Activated CD4-positive, alpha-beta T cell treated with anti-CD3 and anti-CD28 coated beads, Interleukin-2, Interleukin-4, amounts not matched to agents 100 ng/mL and 50 ng/mL, durations not matched to agents 16 hours and 8 hours (primary cell): Measurements from ENCODE around the gene MSLN.
A peak's percentile ranks its signal among the peaks of the same experiment; 100 is the strongest.

Experiments
- DNase-seq: peaks from one replicate; pipeline ENCODE4 v3.0.0-alpha.2; 2020; ENCODE audit warnings: low spot score

MSLN gene

DNA sequence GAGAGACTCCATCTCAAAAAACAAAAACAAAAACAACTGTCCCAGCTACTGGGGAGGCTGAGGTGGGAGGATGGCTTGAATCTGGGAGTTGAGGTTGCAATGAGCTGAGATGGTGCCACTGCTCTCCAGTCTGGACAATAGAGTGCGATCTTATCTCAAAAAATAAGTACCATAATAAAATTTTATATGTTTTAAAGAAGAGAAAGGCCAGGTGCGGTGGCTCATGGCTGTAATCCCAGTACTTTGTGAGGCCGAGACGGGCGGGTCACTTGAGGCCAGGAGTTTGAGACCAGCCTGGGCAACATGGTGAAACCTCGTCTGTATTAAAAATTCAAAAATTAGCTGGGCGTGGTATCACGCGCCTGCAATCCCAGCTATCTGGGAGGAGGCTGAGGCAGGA lies 16.3 kb downstream of the MSLN start:
- no peak for DNase-seq

DNA sequence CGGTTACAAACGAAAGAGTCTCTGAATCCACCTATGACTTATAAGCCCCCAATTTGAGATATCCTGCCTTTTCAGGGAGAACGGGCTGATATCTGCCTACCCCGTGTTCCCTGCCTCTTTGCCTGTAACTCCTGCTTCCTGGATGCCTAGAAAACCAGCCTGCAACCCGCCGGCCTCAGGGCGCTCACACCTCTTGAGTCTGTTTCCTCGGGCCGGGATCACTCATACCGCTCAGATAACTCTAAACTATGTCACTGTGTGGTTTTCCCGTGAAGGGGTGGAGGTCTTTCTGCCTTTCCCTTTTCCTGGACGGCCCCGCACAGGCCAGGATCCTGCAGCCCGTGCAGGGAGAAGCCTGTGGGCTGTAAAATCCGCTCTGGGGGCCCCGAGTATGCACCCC lies 17.3 kb downstream of the MSLN start:
- DNase-seq = no peak

DNA sequence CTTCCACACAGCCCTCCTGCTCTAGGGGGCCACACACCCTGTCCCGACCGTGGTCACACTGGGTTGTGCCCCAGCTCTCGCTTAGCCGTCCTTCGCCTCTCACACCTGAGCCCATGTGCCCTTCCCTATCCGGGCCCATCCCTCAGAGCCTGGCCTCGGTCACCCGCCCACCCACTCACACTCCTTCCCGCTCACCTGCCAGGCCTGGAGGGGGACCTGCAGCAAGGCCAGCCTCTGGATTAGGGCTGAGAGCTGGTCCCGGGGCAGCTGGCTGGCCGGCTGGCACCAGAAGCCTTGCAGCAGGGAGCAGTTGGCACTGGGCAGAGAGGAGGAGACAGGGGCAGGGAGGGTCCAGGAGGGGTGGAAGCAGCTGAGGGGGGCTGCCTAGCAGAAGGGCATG lies 17.9 kb downstream of the MSLN start:
- DNase-seq = no peak

DNA sequence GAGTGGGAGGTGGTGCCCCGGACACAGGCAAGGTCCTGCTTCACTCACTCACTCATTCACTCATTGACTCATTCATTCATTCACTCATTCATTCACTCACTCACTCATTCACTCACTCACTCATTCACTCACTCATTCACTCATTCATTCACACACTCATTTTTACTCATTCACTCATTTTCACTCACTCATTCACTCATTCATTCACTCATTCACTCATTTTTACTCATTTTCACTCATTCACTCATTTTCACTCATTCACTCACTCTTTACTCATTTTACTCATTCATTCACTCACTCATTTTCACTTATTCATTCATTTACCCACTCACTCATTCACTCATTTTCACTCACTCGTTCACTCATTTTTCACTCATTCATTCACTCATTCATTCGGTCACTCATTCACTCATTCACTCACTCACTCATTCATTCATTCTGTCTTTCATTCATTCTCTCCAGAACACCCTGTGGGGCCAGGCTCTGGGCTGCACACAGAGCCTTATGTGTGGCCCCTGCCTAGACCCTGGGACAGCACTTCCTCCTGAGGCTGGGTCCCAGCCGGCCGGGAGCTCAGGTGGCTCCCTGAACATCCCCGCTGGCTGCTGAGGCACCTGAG lies 18.5 kb downstream of the MSLN start:
- no peak for DNase-seq

DNA sequence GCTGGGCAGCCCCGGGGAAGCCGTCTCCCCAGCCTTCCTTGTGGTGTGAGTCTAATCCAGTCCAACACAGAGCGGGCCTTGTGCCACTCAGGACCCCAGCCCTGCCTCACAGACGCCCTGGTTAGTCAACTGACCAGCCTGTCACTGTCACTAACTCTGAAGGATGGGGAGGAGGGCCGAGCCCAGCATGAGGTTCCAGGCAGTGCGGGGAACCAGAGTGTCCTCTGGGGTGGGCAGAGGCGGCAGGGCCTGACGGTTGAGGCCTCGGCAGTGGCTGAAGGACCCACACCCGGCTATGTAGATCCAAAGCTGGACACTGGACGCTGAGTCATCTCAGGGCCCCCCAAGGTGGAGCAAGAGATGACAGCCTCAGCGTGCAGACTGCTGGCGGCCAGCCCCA lies 19.0 kb downstream of the MSLN start:
- no peak for DNase-seq

DNA sequence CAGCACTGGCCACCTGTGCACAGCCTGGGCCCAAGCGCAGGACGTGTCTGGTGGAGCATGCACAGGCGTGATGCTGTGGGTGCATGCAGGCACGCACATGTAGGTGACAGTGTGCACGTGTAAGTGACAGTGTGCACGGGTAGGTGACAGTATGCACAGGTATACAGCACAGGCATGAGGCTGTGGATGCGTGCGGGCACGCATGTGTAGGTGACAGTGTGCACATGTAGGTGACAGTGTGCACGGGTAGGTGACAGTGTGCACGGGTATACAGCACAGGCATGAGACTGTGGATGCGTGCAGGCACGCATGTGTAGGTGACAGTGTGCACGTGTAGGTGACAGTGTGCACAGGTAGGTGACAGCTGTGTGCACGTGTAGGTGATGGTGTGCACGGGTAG lies 19.8 kb downstream of the MSLN start:
- no peak for DNase-seq

DNA sequence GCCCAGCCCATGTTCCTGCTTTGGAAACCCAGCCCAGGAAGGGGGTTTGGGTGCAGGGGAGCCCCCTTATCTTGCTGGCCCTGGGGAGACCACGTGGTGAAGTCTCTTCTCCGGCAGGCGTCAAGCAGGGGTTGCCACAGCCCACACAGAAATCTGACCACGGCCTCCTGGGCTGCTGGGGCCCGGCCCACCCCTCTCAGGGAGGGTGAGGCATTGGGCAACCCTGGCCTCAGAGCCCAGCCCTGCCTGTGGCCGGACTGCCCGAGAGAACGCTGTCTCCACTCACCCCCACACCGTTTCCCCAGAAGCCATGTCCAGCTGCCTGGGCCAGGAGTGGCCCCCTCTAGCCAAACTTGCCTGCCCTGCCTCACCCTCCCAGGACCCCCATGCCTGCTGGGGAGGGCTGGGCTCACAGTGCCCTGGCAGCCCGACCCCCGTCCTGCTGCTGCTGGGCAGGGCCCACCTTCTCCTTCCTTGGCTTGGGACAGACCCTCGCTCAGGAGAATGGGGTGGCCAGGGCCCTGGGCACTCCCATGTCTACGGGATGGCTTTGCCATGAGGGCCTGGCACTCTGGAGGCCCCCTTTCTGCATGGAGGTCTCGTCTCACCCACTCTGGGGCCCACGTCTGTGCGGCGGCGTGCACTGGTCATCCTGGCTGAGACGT lies 20.9 kb downstream of the MSLN start:
- DNase-seq = no peak

DNA sequence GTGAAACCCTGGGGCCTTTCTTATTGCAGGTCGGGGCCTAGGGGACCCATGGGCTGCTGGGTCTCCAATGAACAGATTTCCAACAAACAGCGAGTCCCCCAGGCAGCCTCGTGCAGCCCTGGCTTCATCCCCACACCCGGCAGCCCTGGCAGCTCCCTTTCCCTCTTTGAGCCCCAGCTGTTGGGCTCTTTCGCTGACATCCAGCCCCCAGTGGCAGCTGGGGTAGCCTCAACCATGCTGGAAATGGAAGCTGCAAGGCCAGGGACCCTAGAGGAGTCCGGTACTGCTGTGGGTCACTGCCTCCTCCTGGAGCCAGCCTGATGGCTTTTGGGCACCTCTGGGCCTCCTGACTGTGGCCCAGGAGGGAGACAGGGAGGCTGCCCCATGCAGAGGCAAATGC lies 21.7 kb downstream of the MSLN start:
- DNase-seq = no peak

DNA sequence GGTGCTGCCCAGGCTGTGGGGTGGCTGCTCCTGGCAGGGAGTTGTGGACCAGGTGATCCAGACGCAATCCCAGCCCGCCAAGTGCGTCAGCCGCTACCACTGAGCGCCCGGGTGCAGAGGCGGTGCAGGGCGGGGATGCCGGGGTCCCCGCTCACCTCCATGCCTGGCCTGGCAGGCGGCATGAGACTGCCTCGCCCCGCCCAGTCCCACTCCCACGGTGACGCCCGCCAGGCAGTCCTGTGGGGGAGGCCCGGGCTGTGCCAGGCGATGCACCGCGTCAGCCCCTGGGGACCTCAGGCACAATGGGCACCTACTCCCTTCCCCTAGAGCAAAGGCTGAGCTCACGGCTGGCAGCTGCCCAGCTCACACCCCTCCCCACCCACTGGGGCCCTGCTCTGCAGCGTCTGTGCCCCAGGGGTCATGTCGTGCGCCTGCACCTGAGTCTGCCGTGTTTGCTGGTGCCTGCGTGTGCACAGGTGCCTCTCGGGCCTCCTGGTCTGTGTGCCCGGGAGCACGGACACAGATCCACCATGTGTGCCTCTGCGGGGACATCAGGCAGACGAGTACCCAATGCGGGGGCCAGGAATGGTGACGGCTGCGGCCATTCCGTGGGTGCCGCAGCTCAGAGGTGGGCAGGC lies 22.4 kb downstream of the MSLN start:
- no peak for DNase-seq

DNA sequence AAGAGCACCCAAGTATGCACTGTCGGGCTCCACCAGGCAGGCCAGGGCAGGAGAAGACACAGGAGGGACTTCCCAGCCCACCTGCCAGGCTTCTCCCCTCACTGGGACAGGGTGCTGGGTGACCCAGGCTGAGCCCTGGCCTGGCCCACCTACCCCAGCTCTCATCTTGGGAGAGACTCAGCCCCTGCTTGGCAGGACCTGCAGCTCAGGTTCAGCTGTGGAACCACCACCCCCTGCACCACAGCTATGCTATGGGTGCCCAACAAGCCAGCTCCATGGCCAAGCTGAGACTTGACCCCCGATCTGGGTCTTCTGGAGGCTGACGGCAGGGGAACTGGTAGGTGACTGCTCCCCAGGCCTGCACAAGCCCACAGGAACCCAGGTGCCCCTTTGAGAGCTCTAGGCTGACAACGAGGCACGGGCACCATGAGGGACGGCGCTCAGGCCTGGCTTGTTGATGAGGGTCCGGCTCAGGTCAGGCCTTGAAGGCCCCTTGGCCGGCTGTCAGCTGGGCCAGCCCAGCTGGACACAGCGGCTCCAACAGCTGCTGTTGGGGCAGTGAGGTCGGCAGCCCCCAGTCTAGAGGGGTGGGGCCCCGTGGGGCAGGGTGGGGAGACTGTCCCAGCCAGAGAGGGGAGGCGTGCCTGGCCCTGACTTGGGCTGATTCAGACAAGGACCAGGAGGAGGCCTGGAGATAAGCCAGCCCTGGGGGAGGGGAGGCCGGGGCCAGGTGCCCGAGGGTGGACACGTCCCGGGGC lies 23.0 kb downstream of the MSLN start:
- no peak for DNase-seq

DNA sequence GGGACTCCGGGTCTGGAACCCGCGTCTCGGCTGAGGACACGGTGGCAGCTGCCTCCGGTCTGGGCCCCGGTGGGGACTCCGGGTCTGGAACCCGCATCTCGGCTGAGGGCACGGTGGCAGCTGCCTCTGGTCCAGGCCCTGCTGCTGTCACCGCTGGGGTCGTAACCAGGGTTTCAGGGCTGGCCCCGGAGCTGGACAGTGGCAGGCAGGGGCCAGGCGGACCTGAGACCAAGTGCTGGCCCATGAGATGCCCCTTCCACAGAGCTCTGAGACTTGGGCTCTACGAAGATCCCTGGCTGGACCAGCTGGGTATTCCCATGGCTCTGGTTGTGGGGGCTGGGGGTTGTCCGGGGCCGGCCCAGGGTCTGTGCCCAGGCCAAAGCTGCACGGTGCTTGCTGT lies 23.9 kb downstream of the MSLN start:
- no peak for DNase-seq

DNA sequence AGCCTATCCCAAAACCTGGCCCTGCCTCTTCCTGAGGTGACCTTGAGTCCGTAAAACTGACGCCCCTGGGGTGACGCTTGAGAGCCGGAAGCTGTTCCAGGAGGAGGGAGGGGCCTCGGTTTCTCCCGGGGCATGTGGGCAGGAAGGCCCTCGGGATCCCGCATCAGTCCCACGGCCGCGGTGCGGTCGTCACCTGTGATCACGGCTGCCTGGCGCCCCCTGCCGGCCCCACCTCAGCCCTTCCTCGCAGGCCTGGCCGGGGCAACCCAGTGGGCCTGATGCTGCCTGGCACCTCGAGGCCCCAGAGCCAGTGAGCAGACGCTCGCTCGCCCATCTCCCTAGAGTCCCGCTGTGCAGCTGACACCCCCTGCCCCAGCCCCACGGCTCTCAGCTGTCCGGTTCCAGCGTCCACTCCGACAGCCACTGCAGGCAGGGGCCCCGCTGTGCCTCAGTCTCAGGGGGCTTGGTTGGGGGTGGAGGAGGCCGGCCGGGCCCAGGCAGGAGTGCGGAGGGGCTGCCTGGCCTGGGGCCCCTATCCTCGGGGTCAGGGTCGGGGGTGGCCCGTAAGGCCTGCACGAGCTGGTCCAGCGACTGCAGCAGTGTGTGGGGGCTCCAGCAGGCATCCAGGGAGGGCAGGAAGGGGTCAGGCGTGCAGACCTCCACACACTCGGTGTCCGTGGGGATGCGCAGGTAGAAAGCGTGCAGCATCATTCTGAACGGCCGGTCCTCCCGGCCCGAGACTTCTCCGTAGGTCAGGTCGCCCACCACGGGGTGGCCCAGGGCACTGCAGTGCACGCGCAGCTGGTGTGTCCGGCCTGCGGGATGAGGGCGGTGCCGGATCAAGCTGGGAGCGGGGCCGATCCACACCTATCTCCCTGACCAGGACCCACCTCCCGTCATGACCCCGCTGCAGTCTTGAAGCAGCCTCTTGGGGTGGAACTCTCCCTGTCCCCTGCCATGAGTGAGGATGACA lies 25.3 kb downstream of the MSLN start:
- peak; percentile 72 for DNase-seq

DNA sequence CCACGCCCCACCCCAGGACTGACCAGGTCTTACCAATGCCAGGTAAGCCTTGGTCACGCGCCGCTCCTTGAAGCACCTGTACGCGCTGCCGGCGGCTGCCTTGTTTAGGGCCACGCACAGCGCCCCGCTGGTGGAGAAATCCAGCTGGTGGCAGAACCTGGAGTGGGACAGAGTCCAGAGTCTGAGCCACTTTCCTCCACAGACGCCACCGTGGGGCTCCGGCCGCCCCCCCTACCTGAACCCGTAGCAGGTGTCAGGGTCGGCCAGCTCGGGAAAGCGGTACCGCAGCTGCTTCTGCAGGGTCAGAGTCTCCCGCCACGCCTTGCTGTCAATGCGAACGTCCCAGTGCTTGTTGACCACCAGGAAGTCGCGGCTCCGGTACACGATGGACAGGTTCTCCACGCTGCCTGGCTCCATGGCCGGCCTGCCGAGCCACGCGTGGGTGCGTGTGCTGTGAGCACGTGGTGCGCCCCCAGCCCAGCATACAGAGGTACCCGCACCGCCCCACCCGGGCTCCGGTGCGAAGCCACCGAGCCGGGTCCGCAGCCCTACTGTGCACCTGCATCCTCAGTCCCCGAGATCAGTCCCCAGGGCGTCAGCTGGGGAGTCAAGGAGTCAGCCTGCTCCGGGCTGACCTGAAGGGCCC lies 26.9 kb downstream of the MSLN start:
- DNase-seq = no peak

DNA sequence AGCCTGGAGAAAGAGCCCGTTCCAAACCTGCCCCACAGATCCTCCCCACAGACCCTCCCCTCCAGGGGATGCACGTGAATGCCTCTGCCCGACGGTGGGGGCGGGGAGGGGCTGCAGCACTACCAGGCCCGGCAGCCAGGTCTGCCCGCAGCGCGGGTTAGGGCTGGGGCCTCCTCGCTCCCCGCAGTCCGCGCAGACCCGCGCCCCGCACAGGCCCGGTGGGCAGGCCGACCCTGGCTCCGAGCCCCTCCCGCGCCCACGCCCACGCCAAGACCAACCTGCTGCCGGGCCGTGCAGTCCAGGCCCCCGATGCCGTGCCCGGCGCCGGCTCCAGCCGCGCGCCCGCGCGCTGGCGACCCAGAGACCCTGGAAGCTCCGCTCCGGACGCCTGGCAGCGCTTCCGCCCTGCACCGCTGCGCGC lies 27.5 kb downstream of the MSLN start, which contains the start of gene RPUSD1:
Gene RPUSD1, minus strand, starts transcription at position 404 of the 421 bp plus-strand sequence. CDS start 644 bp downstream, outside the sequence.
- no peak for DNase-seq

DNA sequence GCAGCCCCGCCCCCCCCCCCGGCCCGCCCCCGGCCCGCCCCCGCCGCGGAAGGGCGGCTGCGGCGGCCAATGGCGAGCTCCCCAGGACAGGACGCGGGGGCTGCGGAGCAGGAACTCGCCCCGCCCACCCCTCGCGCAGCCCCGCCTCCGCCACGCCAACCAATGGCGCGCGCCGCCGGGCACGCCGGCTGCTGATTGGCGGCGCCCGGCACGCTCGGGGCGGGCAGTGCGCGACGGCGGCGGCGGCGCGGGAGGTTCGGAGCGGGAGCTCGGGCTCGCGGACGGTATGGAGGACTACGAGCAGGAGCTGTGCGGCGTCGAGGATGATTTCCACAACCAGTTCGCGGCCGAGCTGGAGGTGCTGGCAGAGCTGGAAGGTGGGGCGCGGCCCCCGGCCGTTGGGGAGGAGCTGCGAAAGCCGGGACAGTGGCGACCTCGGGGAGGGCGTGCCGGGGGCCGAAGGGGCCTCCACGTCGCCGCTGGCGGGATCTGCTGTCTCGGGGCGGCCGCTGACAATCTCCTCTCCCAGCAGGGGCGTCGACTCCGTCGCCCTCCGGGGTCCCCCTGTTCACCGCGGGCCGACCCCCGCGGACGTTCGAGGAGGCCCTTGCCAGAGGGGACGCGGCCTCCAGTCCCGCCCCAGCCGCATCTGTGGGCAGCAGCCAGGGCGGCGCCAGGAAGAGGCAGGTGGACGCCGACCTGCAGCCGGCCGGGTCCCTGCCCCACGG lies 28.0 kb downstream of the MSLN start, which contains the start of gene CHTF18:
Gene CHTF18, plus strand, starts transcription at position 222 of the 728 bp plus-strand sequence. Its CDS starts 65 bp downstream, at position 287.
- DNase-seq = peak; percentile 93

DNA sequence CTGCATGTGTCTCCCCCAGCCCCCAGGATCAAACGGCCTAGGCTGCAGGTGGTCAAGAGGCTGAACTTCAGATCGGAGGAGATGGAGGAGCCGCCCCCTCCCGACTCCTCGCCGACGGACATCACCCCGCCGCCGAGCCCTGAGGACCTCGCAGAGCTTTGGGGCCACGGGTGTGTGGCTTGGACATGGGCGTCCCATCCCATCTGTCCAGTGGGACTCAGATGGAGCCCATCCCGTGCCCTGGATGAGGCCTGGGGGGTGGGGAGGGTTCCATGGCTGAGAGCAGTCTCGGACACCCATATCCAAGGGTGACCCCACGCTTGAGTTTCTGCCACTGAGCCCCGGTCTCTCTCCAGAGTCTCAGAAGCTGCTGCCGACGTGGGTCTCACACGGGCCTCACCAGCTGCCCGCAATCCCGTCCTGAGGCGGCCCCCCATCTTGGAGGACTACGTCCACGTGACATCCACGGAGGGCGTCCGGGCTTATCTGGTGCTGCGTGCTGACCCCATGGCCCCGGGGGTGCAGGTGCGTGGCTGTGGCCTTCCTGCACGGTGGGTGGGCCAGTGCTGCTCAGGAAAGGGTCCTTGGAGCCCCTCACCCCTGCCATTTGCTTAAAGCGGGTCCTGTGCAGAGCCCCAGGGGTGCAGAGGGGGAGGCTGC lies 28.8 kb downstream of the MSLN start:
- DNase-seq = no peak

DNA sequence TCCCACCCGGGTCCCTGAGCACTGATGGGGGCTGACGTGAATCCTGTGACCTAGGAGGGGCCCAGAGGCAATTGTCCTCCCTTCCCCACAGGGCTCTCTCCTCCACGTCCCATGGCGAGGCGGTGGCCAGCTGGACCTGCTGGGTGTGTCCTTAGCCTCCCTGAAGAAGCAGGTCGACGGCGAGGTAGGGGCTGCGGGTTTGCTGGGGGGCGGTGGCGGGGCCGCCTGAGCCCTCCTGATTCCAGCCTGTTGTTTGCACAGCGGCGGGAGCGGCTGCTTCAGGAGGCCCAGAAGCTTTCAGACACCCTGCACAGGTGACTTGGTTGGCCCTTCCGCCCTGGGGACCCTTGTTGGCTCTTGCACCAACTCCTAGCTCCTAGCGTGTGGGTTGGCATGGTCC lies 29.6 kb downstream of the MSLN start:
- DNase-seq = no peak

DNA sequence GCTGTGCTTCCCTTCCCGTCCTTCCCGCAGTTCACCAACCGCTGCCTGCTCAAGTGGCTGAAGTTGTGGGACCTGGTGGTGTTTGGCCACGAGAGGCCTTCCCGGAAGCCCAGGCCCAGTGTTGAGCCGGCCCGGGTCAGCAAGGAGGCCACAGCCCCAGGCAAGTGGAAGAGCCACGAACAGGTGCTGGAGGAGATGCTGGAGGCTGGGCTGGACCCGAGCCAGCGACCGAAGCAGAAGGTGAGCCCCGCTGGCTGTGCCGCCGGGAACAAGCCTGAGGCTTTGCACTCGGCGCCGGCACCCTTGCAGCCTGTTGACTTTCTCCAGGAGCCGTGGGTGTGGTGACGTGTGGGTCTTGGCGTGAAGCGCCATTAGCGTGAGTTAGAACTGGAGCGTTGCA lies 30.6 kb downstream of the MSLN start:
- no peak for DNase-seq

DNA sequence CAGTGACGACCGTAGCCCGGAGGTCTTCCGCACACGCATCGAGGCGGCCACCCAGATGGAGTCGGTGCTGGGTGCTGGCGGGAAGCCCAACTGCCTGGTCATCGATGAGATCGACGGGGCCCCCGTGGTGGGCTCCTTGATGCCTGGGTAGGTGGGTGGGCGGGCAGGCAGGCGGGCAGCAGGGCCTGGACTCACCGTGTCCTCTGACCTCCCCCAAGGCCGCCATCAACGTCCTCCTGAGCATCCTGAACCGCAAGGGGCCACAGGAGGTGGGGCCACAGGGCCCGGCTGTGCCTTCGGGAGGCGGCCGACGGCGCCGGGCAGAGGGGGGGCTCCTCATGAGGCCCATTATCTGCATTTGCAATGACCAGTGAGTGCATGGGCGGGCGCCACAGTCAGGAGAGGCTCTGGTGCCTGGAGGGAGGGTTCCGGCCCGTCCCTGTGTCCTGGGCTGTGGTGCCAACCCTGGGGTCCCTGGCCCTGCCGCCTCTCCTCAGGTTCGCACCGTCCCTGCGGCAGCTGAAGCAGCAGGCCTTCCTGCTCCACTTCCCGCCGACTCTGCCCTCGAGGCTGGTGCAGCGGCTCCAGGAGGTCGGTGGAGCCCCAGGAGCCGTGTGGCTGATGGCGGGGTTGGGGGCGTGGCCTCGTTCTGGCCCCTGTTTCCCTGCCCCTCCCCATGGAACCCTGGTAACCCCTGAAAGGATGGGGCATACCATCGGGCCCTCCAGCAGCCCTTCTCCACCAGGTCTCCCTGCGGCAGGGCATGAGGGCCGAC lies 31.9 kb downstream of the MSLN start:
- no peak for DNase-seq
